ENCODE results near the gene ENDOD1.

The ENDOD1 gene

GRCh38 chr11:95156133-95156721, 66.6 kb downstream of the ENDOD1 start:
- FAIRE-seq (no peak), DNase-seq (ENCODE audit: insufficient read length, low spot score) (no peak)
- TF ChIP-seq CTCF (IDR thresholded peaks at IDR 0.05; ENCODE audit: insufficient read depth, missing control alignments): no peak

- no peak for DNase-seq (ENCODE audit: insufficient read length, low spot score)
- TF ChIP-seq CTCF (IDR thresholded peaks at IDR 0.05; ENCODE audit: insufficient read depth, missing control alignments): no peak
- FAIRE-seq: no peak
Observed at GRCh38 chr11:95156916-95157541, 67.4 kb downstream of the ENDOD1 start.

GRCh38 chr11:95157824-95158223, 68.2 kb downstream of the ENDOD1 start:
- FAIRE-seq: no peak
- no peak for TF ChIP-seq CTCF (IDR thresholded peaks at IDR 0.05; ENCODE audit: insufficient read depth, missing control alignments)
- no peak for DNase-seq (ENCODE audit: insufficient read length, low spot score)

GRCh38 chr11:95161248-95161647, 71.6 kb downstream of the ENDOD1 start:
- DNase-seq (ENCODE audit: insufficient read length, low spot score) (no peak), FAIRE-seq (no peak)
- TF ChIP-seq CTCF (IDR thresholded peaks at IDR 0.05; ENCODE audit: insufficient read depth, missing control alignments): no peak

GRCh38 chr11:95163106-95163505, 73.5 kb downstream of the ENDOD1 start:
- no peak for FAIRE-seq
- TF ChIP-seq CTCF (IDR thresholded peaks at IDR 0.05; ENCODE audit: insufficient read depth, missing control alignments): no peak
- no peak for DNase-seq (ENCODE audit: insufficient read length, low spot score)

- no peak for TF ChIP-seq CTCF (IDR thresholded peaks at IDR 0.05; ENCODE audit: insufficient read depth, missing control alignments)
Observed at GRCh38 chr11:95165638-95166037, 76.0 kb downstream of the ENDOD1 start.

GRCh38 chr11:95166781-95167180, 77.1 kb downstream of the ENDOD1 start:
- FAIRE-seq (no peak), DNase-seq (ENCODE audit: insufficient read length, low spot score) (no peak)
- no peak for TF ChIP-seq CTCF (IDR thresholded peaks at IDR 0.05; ENCODE audit: insufficient read depth, missing control alignments)

More at GRCh38 chr11:95165638-95166037, 76.0 kb downstream of the ENDOD1 start:
- FAIRE-seq (peak; percentile 69), DNase-seq (ENCODE audit: insufficient read length, low spot score) (no peak)

All from D721Med (cell line).